Measurements from ENCODE around the gene RPS6KA1. TPM values are rescaled to one million over a fixed set of nuclear protein-coding genes. Genes with fewer than 3 reads are reported as not detected.

The RPS6KA1 gene
- total RNA-seq, 1 experiment from 2014 or later: 26.9 TPM

GRCh38 chr1:26552720-26553119 is 23.2 kb downstream of the RPS6KA1 start:
- Mint-ChIP-seq H3K4me3 (ENCODE audit: unreplicated experiment) (no peak overlapping the region), H3K9me3 (ENCODE audit: unreplicated experiment) (no peaks in the 10 kb centered on the region), H3K27ac (ENCODE audit: unreplicated experiment) (no peak overlapping the region), H3K4me1 (ENCODE audit: low read depth, unreplicated experiment) (no peaks in the 10 kb centered on the region), H3K36me3 (ENCODE audit: insufficient read depth, unreplicated experiment) (peaks cover 21% of the 10 kb centered on the region), H3K27me3 (ENCODE audit: insufficient read depth, unreplicated experiment) (no peaks in the 10 kb centered on the region)
- intact Hi-C loops (cut with micrococcal nuclease; ENCODE audit: unreplicated experiment): no loop called here
- H3K36me3 ChIP-seq (ENCODE audit: control insufficient read depth, insufficient read depth, low read length): no peaks in the 10 kb centered on the region; the same call in none of the 2 replicates
- no peaks in the 10 kb centered on the region for H3K9me3 ChIP-seq
- no peak for TF ChIP-seq CTCF (IDR thresholded peaks at IDR 0.05; ENCODE audit: insufficient read depth in 1 of 2, low read depth in 1 of 2, low read length in 1 of 2, severe bottlenecking in 1 of 2, unreplicated experiment in 1 of 2)
- BruUV-seq (replicated peaks): no TSS peak
- POLR2A ChIA-PET: no interaction called here
- DNase-seq: no peak
- CTCF ChIA-PET: no interaction called here
- no peaks in the 10 kb centered on the region for H3K27me3 ChIP-seq (replicated peaks; ENCODE audit: control insufficient read depth, insufficient read depth, low read length)
- no peak overlapping the region for H3K4me3 ChIP-seq (ENCODE audit: low read depth, low read length)
- H3K4me1 ChIP-seq: no peaks in the 10 kb centered on the region

- intact Hi-C loops (cut with micrococcal nuclease; ENCODE audit: unreplicated experiment): no loop called here
Observed at GRCh38 chr1:26553942-26554682, 24.6 kb downstream of the RPS6KA1 start.

GRCh38 chr1:26554781-26555180 is 25.2 kb downstream of the RPS6KA1 start:
- Mint-ChIP-seq H3K9me3 (ENCODE audit: unreplicated experiment) (no peaks in the 10 kb centered on the region), H3K36me3 (ENCODE audit: insufficient read depth, unreplicated experiment) (peaks cover 18% of the 10 kb centered on the region), H3K27me3 (ENCODE audit: insufficient read depth, unreplicated experiment) (no peaks in the 10 kb centered on the region), H3K4me3 (ENCODE audit: unreplicated experiment) (no peak overlapping the region), H3K4me1 (ENCODE audit: low read depth, unreplicated experiment) (no peaks in the 10 kb centered on the region), H3K27ac (ENCODE audit: unreplicated experiment) (no peak overlapping the region)
- no peak for DNase-seq
- CTCF ChIA-PET: no interaction called here
- POLR2A ChIA-PET: no interaction called here
- H3K4me1 ChIP-seq: no peaks in the 10 kb centered on the region
- no peak overlapping the region for H3K4me3 ChIP-seq (ENCODE audit: low read depth, low read length)
- intact Hi-C loops (cut with micrococcal nuclease; ENCODE audit: unreplicated experiment): no loop called here
- no peaks in the 10 kb centered on the region for H3K9me3 ChIP-seq
- no peaks in the 10 kb centered on the region for H3K27me3 ChIP-seq (replicated peaks; ENCODE audit: control insufficient read depth, insufficient read depth, low read length)
- TF ChIP-seq CTCF (IDR thresholded peaks at IDR 0.05; ENCODE audit: insufficient read depth in 1 of 2, low read depth in 1 of 2, low read length in 1 of 2, severe bottlenecking in 1 of 2, unreplicated experiment in 1 of 2): no peak
- BruUV-seq (replicated peaks): no TSS peak
- no peaks in the 10 kb centered on the region; the same call in none of the 2 replicates for H3K36me3 ChIP-seq (ENCODE audit: control insufficient read depth, insufficient read depth, low read length)

More at GRCh38 chr1:26553942-26554682, 24.6 kb downstream of the RPS6KA1 start:
- no peaks in the 10 kb centered on the region for H3K9me3 Mint-ChIP-seq (ENCODE audit: unreplicated experiment)
- H3K36me3 ChIP-seq (ENCODE audit: control insufficient read depth, insufficient read depth, low read length): no peaks in the 10 kb centered on the region; the same call in none of the 2 replicates
- peaks cover 18% of the 10 kb centered on the region for H3K36me3 Mint-ChIP-seq (ENCODE audit: insufficient read depth, unreplicated experiment)
- H3K4me1 ChIP-seq: no peaks in the 10 kb centered on the region
- DNase-seq: no peak
- no peaks in the 10 kb centered on the region for H3K4me1 Mint-ChIP-seq (ENCODE audit: low read depth, unreplicated experiment)
- H3K27ac Mint-ChIP-seq (ENCODE audit: unreplicated experiment): no peak overlapping the region
- H3K4me3 ChIP-seq (ENCODE audit: low read depth, low read length): no peak overlapping the region
- no TSS peak for BruUV-seq (replicated peaks)
- no peak overlapping the region for H3K4me3 Mint-ChIP-seq (ENCODE audit: unreplicated experiment)
- no peaks in the 10 kb centered on the region for H3K27me3 ChIP-seq (replicated peaks; ENCODE audit: control insufficient read depth, insufficient read depth, low read length)
- H3K27me3 Mint-ChIP-seq (ENCODE audit: insufficient read depth, unreplicated experiment): no peaks in the 10 kb centered on the region
- CTCF ChIA-PET: no interaction called here
- POLR2A ChIA-PET: no interaction called here
- TF ChIP-seq CTCF (IDR thresholded peaks at IDR 0.05; ENCODE audit: insufficient read depth in 1 of 2, low read depth in 1 of 2, low read length in 1 of 2, severe bottlenecking in 1 of 2, unreplicated experiment in 1 of 2): no peak
- H3K9me3 ChIP-seq: no peaks in the 10 kb centered on the region
